LNCaP clone FGC (cell line): ENCODE results near the gene UBXN6.

Experiments used
- DNase-seq: peaks from one replicate; pipeline ENCODE4 v3.0.0-alpha.2; 2011; ENCODE audit warnings: low read depth
- H3K4me3 ChIP-seq: 2 replicates; pipeline ENCODE4 v1.5.1; 2011; ENCODE audit warnings: mild to moderate bottlenecking, low read depth, low read length, control low read depth
- CTCF ChIP-seq: IDR thresholded peaks from 2 replicates; pipeline ENCODE4 v1.5.1; 2012; ENCODE audit warnings: mild to moderate bottlenecking; ENCODE audit not compliant: control insufficient read depth, insufficient read depth; ENCODE audit errors: extremely low read depth

The UBXN6 gene

GRCh38 chr19:4503825-4504170 is 46.2 kb upstream of the UBXN6 start:
- no peak for DNase-seq
- no peak for TF ChIP-seq CTCF
- no peak overlapping the region for H3K4me3 ChIP-seq

DNA sequence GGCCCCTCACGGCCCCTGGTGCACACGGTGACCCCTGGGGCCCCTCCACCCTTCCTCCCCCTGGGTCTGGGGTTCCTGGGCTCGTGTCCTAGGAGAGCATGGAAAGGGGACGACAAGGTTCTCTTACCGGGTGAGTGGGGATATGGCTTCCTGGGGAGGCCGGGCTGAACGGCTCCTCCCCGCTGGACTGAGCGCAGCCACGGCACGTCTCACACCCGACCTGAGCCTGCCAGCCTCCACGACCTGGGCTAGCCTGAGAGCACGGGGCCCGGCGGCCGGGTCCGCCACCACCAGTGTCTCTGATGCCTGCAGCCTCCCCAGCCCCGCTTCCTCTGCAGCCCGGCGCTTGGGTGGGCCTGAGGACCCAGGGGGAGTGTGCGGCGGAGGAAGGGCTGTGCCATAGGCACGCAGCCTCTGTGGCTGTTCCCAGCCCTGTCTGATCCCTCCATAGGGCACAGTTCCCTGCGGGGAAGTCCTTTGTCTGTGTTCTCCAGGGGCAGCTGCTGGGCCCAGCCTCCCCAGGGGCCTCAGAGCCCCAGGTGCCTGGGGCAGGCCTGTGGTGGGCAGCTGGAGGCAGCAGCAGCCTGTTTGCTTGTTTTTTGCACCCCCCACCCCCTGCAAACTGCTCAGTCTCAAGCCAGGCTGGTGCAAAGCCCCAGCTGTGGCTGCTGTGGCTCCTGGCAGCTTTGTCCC is 45.7 kb upstream of the UBXN6 start:
- no peak for DNase-seq
- no peak for TF ChIP-seq CTCF
- no peak overlapping the region for H3K4me3 ChIP-seq

DNA sequence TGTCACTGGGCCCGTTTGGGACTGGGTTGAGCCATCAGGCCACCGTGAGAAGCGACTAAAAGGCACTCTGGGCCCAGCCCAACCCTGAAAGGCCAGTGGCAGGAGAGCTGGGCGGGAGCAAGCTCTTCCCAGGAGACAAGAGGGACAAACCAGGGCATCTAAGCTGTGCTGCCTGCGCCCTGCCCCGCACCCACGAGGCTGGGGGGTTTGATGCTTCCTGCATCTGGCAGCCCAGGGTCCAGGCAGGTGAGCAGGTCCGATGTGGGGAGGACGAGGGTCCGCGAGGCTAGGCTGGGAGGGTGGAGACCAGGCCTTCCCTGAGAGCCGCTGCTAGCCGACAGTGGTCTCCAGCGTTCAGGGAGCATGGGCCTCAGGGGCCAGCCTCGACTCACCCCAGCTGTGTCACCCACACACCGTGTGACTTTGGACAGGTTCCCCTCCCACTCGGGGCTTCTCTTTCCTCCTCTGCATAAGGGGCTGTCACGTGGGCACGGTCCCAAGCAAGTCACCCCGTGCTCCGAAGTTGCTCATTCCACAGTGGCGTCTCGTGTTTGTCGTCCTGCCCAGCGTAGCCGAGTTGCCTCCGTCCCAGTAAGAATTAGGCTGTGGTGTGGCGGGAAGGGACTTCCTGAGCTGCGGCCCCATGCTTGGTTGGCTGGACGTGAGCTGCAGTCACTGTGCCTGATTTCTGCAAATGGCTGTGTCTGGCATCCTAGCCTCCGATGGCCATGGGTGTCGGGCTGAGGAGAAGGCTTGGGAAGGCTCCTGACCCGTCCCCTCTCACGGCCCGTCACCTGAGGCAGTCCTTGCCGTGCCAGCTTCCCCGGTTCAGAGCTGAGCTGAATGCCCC is 44.9 kb upstream of the UBXN6 start:
- DNase-seq = no peak
- no peak for TF ChIP-seq CTCF
- H3K4me3 ChIP-seq = no peak overlapping the region

DNA sequence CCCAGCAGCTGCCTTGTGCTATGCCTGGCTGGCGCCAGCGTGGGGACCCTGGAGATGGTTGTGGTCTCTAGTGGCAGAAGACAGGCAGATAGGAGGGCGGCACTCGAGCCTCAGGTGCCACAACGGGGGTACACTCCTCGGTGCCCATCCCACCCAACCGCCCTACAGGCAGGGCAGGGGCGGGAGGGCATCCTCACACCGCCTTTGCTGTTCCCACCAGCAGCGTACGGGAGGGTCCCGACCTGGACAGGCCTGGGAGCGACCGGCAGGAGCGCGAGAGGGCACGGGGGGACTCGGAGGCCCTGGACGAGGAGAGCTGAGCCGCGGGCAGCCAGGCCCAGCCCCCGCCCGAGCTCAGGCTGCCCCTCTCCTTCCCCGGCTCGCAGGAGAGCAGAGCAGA is 44.1 kb upstream of the UBXN6 start:
- H3K4me3 ChIP-seq = no peak overlapping the region
- TF ChIP-seq CTCF = no peak
- DNase-seq = no peak

DNA sequence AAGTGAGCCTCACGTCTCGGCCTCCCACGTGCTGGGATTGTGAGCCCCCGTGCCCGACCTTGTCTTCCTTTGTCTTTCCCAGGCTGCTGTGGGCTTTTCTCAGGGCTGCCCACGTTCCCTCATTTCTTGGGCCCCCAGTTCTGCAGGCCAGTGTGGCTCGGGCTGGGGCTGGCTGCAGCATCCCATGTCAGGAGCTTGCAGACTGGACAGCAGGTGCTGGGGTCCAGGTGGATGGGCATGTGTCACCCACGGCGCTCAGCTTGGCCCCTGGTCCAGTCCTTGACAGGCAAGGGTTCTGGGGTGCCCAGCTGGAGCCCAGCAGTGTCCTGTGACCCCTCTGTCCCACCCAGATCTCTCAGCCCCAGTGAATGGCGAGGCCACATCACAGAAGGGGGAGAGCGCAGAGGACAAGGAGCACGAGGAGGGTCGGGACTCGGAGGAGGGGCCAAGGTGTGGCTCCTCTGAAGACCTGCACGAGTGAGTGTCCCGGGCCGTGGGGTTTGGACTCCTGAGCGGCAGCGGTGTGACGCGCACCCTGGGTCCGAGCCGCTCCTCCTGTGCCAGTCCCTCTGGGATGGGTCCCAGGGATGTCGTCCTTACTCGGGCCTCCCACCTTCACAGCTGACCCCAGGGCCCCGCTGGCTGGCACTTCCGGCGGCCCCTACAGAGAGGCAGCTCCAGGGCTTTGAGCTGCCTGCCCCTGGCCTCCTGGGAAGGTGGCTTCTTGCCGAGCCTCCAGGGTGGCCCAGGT is 43.4 kb upstream of the UBXN6 start:
- TF ChIP-seq CTCF = no peak
- no peak overlapping the region for H3K4me3 ChIP-seq

GRCh38 chr19:4499855-4500254 is 42.3 kb upstream of the UBXN6 start:
- DNase-seq = no peak
- H3K4me3 ChIP-seq = no peak overlapping the region
- TF ChIP-seq CTCF = no peak

More for the DNA sequence above, 43.4 kb upstream of the UBXN6 start:
- no peak for DNase-seq
